PC-9 (cell line): Measurements from ENCODE around the gene SMPDL3B. TPM values are rescaled to one million over a fixed set of nuclear protein-coding genes. Genes with fewer than 3 reads are reported as not detected.

Source experiments
- BruUV-seq: library from RNA; stranded (reverse); fragments of 400-500 nt; replicated peaks from 2 replicates; lab custom pipeline; 2021; lab: Mats Ljungman, UMichigan
- CTCF ChIA-PET: fragments of 300-600 bp; sonication (Branson Sonifier 250); formaldehyde crosslinking; loops from one replicate; lab custom pipeline; 2022; ENCODE audit warnings: antibody characterized with exemption; lab: Charles Lee
- POLR2A ChIA-PET: fragments of 300-600 bp; sonication (Branson Sonifier 250); formaldehyde crosslinking; loops from one replicate; lab custom pipeline; 2022; ENCODE audit warnings: antibody characterized with exemption; ENCODE audit not compliant: unreplicated experiment; lab: Charles Lee
- DNase-seq, 2 experiments: peaks; one replicate each; pipeline versions ENCODE4 v3.0.0 to v3.0.0-alpha.2; 2015 to 2022; ENCODE audit warnings: mixed read lengths in 1 of 2
- H2AFZ ChIP-seq: fragments of 200-600 bp; sonication (generic); 2 replicates; pipeline ENCODE4 v1.8.1; 2017; ENCODE audit warnings: antibody characterized with exemption
- H3F3A ChIP-seq: fragments of 200-600 bp; sonication (generic); 2 replicates; pipeline ENCODE4 v1.8.1; 2017; ENCODE audit warnings: antibody characterized with exemption, mild to moderate bottlenecking, low read depth; ENCODE audit not compliant: insufficient read depth
- H3K27ac ChIP-seq: fragments of 200-600 bp; sonication (generic); 2 replicates; pipeline ENCODE4 v1.6.1; 2016; ENCODE audit warnings: mixed run types
- H3K27me3 ChIP-seq: fragments of 200-600 bp; sonication (generic); 2 replicates; pipeline ENCODE4 v1.6.1; 2016; ENCODE audit warnings: low read depth, mixed run types; ENCODE audit not compliant: insufficient read depth
- H3K36me3 ChIP-seq: fragments of 200-600 bp; sonication (generic); 2 replicates; pipeline ENCODE4 v1.6.1; 2016; ENCODE audit warnings: low read depth, mixed run types
- H3K4me1 ChIP-seq: fragments of 200-600 bp; sonication (generic); replicated peaks from 2 replicates; pipeline ENCODE4 v1.6.1; 2016; ENCODE audit warnings: mixed run types; ENCODE audit not compliant: insufficient read depth
- H3K4me2 ChIP-seq: fragments of 200-600 bp; sonication (generic); 2 replicates; pipeline ENCODE4 v1.6.1; 2017; ENCODE audit warnings: mixed run types
- H3K4me3 ChIP-seq: fragments of 200-600 bp; sonication (generic); 2 replicates; pipeline ENCODE4 v1.6.1; 2016; ENCODE audit warnings: mixed run types
- H3K79me2 ChIP-seq: fragments of 200-600 bp; sonication (generic); 2 replicates; pipeline ENCODE4 v1.6.1; 2017; ENCODE audit warnings: low read depth, mixed run types
- H3K9me2 ChIP-seq: fragments of 200-600 bp; sonication (generic); 2 replicates; pipeline ENCODE4 v1.8.1; 2017; ENCODE audit warnings: mild to moderate bottlenecking; ENCODE audit not compliant: insufficient read depth
- H3K9me3 ChIP-seq: fragments of 200-600 bp; sonication (generic); 2 replicates; pipeline ENCODE4 v1.8.1; 2016; ENCODE audit warnings: low read depth; ENCODE audit not compliant: insufficient read depth
- H4K20me1 ChIP-seq: fragments of 200-600 bp; sonication (generic); 2 replicates; pipeline ENCODE4 v1.8.1; 2017; ENCODE audit not compliant: insufficient read depth
- EZH2 ChIP-seq: fragments of 200-600 bp; sonication (generic); IDR thresholded peaks from 2 replicates; pipeline ENCODE4 v1.8.0; 2017; ENCODE audit warnings: antibody characterized with exemption, low read depth
- intact Hi-C: fragments of 100-400 bp; cut with micrococcal nuclease; formaldehyde crosslinking; loops from one replicate; pipeline ENCODE4 v1.10.0; 2022; ENCODE audit not compliant: unreplicated experiment
- total RNA-seq: library from RNA; stranded (reverse); gene quantifications from 2 replicates; pipeline ENCODE4 v1.2.3, GENCODE V29; 2021
- TF ChIP-seq, protein P1 (sequence below): fragments of 200-600 bp; sonication (generic); conservative IDR thresholded peaks from 2 replicates; pipeline ENCODE4 v1.6.1; 2017; ENCODE audit warnings: mixed run types, antibody characterized with exemption, mild to moderate bottlenecking, moderate library complexity

The SMPDL3B gene
- total RNA-seq, 1 experiment from 2014 or later = 26.5 TPM

DNA sequence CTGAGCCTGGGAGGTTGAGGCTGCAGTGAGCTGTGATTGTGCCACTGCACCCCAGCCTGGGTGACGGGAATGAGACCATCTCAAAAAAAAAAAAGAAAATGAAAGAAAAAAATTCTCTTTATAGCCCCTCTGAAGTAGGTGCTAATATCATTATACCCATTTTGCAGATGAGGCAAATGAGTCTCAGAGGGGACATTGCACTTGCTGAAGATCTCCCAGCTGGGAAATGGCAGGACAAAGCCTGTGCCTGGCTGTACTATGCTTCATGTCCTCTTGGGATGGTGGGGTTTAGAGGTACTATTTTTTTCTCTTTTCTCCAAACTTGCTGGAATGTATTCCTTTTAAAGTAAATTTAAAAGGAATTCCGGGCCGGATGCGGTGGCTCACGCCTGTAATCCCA is 1.6 kb downstream of the SMPDL3B start:
- H3K4me1 ChIP-seq = peaks cover 11% of the 10 kb centered on the region
- no peaks in the 10 kb centered on the region for H3K79me2 ChIP-seq
- H4K20me1 ChIP-seq = no peaks in the 10 kb centered on the region
- no peak overlapping the region for H3K4me3 ChIP-seq
- no peak overlapping the region for H3K27ac ChIP-seq
- no peaks in the 10 kb centered on the region for H3K9me3 ChIP-seq
- H3K27me3 ChIP-seq = no peaks in the 10 kb centered on the region
- ChIA-PET POLR2A (no interaction called here), CTCF (no interaction called here)
- H3K9me2 ChIP-seq = no peaks in the 10 kb centered on the region
- no peak for TF ChIP-seq EZH2
- TF ChIP-seq, protein P1, sequence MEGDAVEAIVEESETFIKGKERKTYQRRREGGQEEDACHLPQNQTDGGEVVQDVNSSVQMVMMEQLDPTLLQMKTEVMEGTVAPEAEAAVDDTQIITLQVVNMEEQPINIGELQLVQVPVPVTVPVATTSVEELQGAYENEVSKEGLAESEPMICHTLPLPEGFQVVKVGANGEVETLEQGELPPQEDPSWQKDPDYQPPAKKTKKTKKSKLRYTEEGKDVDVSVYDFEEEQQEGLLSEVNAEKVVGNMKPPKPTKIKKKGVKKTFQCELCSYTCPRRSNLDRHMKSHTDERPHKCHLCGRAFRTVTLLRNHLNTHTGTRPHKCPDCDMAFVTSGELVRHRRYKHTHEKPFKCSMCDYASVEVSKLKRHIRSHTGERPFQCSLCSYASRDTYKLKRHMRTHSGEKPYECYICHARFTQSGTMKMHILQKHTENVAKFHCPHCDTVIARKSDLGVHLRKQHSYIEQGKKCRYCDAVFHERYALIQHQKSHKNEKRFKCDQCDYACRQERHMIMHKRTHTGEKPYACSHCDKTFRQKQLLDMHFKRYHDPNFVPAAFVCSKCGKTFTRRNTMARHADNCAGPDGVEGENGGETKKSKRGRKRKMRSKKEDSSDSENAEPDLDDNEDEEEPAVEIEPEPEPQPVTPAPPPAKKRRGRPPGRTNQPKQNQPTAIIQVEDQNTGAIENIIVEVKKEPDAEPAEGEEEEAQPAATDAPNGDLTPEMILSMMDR = no peak
- no TSS peak for BruUV-seq
- H3K36me3 ChIP-seq = no peaks in the 10 kb centered on the region
- no peaks in the 10 kb centered on the region; the same call in 1 of the 2 replicates for H3F3A ChIP-seq
- no peak overlapping the region for H2AFZ ChIP-seq
- no peak for DNase-seq
- intact Hi-C loops = no loop called here
- H3K4me2 ChIP-seq = no peak overlapping the region

- no peak for TF ChIP-seq EZH2
- TF ChIP-seq, protein P1 = no peak
- H3K79me2 ChIP-seq = no peaks in the 10 kb centered on the region
- no peaks in the 10 kb centered on the region for H3K27me3 ChIP-seq
- H3F3A ChIP-seq = no peaks in the 10 kb centered on the region; the same call in 1 of the 2 replicates
- H3K9me3 ChIP-seq = no peaks in the 10 kb centered on the region
- H3K36me3 ChIP-seq = no peaks in the 10 kb centered on the region
- H3K9me2 ChIP-seq = no peaks in the 10 kb centered on the region
- POLR2A ChIA-PET = no interaction called here
- H3K4me3 ChIP-seq = no peak overlapping the region
- intact Hi-C loops = no loop called here
- BruUV-seq = no TSS peak
- no peak for DNase-seq
- no peaks in the 10 kb centered on the region for H4K20me1 ChIP-seq
- H3K27ac ChIP-seq = no peak overlapping the region
- H2AFZ ChIP-seq = no peak overlapping the region
- peaks cover 11% of the 10 kb centered on the region for H3K4me1 ChIP-seq
- CTCF ChIA-PET = interaction anchor here (0.6 kb wide), 1 partner anchor 129 kb away, joined by 3 read pairs; no protein-coding TSS in a partner anchor
- no peak overlapping the region for H3K4me2 ChIP-seq
These were observed 2.7 kb downstream of the SMPDL3B start for GRCh38 chr1:27937524-27937836.

GRCh38 chr1:27938488-27938887 is 3.7 kb downstream of the SMPDL3B start:
- ChIA-PET POLR2A (interaction anchor here (0.6 kb wide), 1 partner anchor 28 kb away, joined by 3 read pairs; no protein-coding TSS in a partner anchor), CTCF (no interaction called here)
- H3K4me3 ChIP-seq = no peak overlapping the region
- no TSS peak for BruUV-seq
- no peaks in the 10 kb centered on the region for H3K9me3 ChIP-seq
- no peak for DNase-seq
- intact Hi-C loops = no loop called here
- no peaks in the 10 kb centered on the region for H3K36me3 ChIP-seq
- no peaks in the 10 kb centered on the region for H3K79me2 ChIP-seq
- no peaks in the 10 kb centered on the region for H3K27me3 ChIP-seq
- H3K9me2 ChIP-seq = no peaks in the 10 kb centered on the region
- H4K20me1 ChIP-seq = no peaks in the 10 kb centered on the region
- no peak overlapping the region for H3K4me2 ChIP-seq
- H3K4me1 ChIP-seq = peaks cover 17% of the 10 kb centered on the region
- H3F3A ChIP-seq = peaks cover 7% of the 10 kb centered on the region; the same call in 1 of the 2 replicates
- no peak for TF ChIP-seq EZH2
- TF ChIP-seq, protein P1 = no peak
- H3K27ac ChIP-seq = no peak overlapping the region
- no peak overlapping the region for H2AFZ ChIP-seq
